ENCODE measurements around the gene RNF225. TPM values are rescaled to one million over a fixed set of nuclear protein-coding genes. Genes with fewer than 3 reads are reported as not detected.
A peak's percentile ranks its signal among the peaks of the same experiment; 100 is the strongest.

Gene RNF225
- total RNA-seq, 4 donors from 2014 or later, result 3.9 to 13.7 (median 13.6) TPM; not detected in 1

- no peak overlapping the region for H3K27ac ChIP-seq
- no peaks in the 10 kb centered on the region for H3K27me3 ChIP-seq
- TF ChIP-seq CTCF (IDR thresholded peaks at IDR 0.05) (no peak), POLR2AphosphoS5 (IDR thresholded peaks at IDR 0.05) (no peak), EP300 (IDR thresholded peaks at IDR 0.05) (no peak), POLR2A (IDR thresholded peaks at IDR 0.05) (no peak)
- DNase-seq (ENCODE audit: low spot score in 2 of 2), result no peak
- WGBS, result 86% methylated on average over 6 of the region's 6 CpGs
- no peak overlapping the region for H3K4me3 ChIP-seq
- no peaks in the 10 kb centered on the region for H3K9me3 ChIP-seq
- H3K4me1 ChIP-seq, result peaks cover 47% of the 10 kb centered on the region
- no peaks in the 10 kb centered on the region for H3K36me3 ChIP-seq
Observed at GRCh38 chr19:58382997-58383603, 12.4 kb upstream of the RNF225 start.

- Histone ChIP-seq H3K36me3 (peaks cover 8% of the 10 kb centered on the region), H3K27ac (peak overlapping the region; percentile 98), H3K27me3 (no peaks in the 10 kb centered on the region), H3K4me1 (peaks cover 45% of the 10 kb centered on the region), H3K9me3 (no peaks in the 10 kb centered on the region), H3K4me3 (peak overlapping the region; percentile 66)
- TF ChIP-seq POLR2AphosphoS5 (IDR thresholded peaks at IDR 0.05) (no peak), EP300 (IDR thresholded peaks at IDR 0.05) (no peak), CTCF (IDR thresholded peaks at IDR 0.05) (no peak), POLR2A (IDR thresholded peaks at IDR 0.05) (no peak)
- no peak for DNase-seq (ENCODE audit: low spot score in 2 of 2)
- WGBS, result 68% methylated on average over 9 of the region's 9 CpGs
Observed at GRCh38 chr19:58385313-58385890, 10.1 kb upstream of the RNF225 start.

- 5% methylated on average over 32 of the region's 36 CpGs for WGBS
- peak in 1 of 2 donors; percentile 65 for DNase-seq (ENCODE audit: low spot score in 2 of 2)
- H3K27ac ChIP-seq, result peak overlapping the region; percentile 98
- H3K9me3 ChIP-seq, result no peaks in the 10 kb centered on the region
- H3K4me3 ChIP-seq, result peak overlapping the region; percentile 66
- peaks cover 45% of the 10 kb centered on the region for H3K4me1 ChIP-seq
- TF ChIP-seq CTCF (IDR thresholded peaks at IDR 0.05), result no peak
- TF ChIP-seq EP300 (IDR thresholded peaks at IDR 0.05), result no peak
- no peak for TF ChIP-seq POLR2A (IDR thresholded peaks at IDR 0.05)
- TF ChIP-seq POLR2AphosphoS5 (IDR thresholded peaks at IDR 0.05), result no peak
- no peaks in the 10 kb centered on the region for H3K27me3 ChIP-seq
- H3K36me3 ChIP-seq, result peaks cover 12% of the 10 kb centered on the region
Observed at GRCh38 chr19:58385891-58386575, 9.4 kb upstream of the RNF225 start.

- H3K4me1 ChIP-seq, result peaks cover 40% of the 10 kb centered on the region
- WGBS, result 0% methylated on average over 17 of the region's 64 CpGs
Observed at GRCh38 chr19:58386576-58387337, 8.7 kb upstream of the RNF225 start, which contains the start of gene RPS5. Gene RPS5, plus strand, starts transcription at chr19:58387269. Its CDS starts 869 bp downstream, at chr19:58388138.

More at GRCh38 chr19:58386576-58387337, 8.7 kb upstream of the RNF225 start, which contains the start of gene RPS5:
- no peaks in the 10 kb centered on the region for H3K9me3 ChIP-seq
- H3K36me3 ChIP-seq, result peaks cover 20% of the 10 kb centered on the region
- TF ChIP-seq POLR2A (IDR thresholded peaks at IDR 0.05), result peak in 1 of 2 donors; percentile 72
- no peak for TF ChIP-seq CTCF (IDR thresholded peaks at IDR 0.05)
- TF ChIP-seq EP300 (IDR thresholded peaks at IDR 0.05), result no peak
- peak in 2 of 3 donors; percentile 85 to 87 for TF ChIP-seq POLR2AphosphoS5 (IDR thresholded peaks at IDR 0.05)
- peak; percentile 98 for DNase-seq (ENCODE audit: low spot score in 2 of 2)
- H3K27ac ChIP-seq, result peak within 1 kb of the TSS; percentile 98
- no peaks in the 10 kb centered on the region for H3K27me3 ChIP-seq
- peak within 1 kb of the TSS; percentile 66 for H3K4me3 ChIP-seq
